ENCODE data around the gene RBX1.
"Not testable (repeated sequence)": the region's sequence is repeated elsewhere in the genome, so short reads cannot be mapped to it uniquely, and the experiment has no call there.

RBX1 gene

DNA sequence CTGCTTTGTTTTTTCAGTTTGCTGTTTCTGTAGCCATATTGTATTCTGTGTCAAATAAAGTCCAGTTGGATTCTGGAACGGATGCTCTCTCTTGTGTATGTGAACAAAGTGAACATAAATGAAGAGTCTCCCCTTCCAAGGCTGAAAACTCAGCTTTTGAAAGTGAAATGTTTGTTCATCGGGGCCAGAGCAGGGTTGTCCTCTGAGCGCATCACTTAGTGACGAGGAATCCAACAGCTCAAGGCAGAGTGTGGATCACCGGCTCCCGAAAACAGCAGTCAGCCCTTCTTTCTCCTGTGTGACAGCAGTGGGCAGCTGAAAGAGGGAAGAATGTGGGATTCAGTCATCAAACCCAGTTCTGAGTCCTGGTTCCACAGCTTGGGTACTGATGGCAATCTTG, 21.4 kb downstream of the RBX1 start:
- DNase-seq (ENCODE audit: low read depth in 2 of 2): no peak

DNA sequence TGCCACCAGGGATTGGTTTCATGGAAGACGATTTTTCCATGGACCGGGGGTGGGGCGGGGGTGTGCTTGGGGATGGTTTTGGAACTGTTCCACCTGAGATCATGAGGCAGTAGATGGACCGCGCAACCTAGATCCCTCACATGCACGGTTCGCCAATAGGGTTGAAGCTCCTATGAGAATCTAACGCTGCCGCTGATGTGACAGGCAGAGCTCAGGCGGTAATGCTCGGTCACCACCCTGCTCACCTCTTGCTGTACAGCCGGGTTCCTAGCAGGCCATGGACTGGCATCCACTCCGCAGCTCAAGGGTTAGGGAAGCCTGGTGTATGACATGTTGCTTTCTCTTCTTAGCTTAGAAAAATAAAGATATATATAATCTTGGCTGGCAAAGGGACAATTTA, 22.0 kb downstream of the RBX1 start:
- no peak for DNase-seq (ENCODE audit: low read depth in 2 of 2)

DNA sequence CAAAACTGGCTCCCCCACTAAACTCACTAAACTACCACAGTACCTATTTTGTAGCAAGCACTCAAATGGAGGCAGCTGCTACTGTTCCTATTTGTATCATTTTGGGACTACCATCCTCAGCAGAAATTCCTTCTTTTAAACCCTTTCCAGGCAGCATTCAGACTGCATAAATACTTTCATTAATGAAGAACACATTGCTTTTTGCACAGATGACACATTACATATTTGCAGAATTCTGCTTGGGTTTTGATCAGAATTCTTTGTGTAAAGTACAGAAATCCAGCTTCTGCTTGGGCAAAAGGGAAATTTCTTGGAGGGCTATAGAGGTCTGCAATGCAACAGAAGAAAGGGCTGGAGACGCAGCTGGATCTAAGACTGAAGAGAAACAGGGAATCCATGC, 24.2 kb downstream of the RBX1 start:
- no peak for DNase-seq (ENCODE audit: low read depth in 2 of 2)

DNA sequence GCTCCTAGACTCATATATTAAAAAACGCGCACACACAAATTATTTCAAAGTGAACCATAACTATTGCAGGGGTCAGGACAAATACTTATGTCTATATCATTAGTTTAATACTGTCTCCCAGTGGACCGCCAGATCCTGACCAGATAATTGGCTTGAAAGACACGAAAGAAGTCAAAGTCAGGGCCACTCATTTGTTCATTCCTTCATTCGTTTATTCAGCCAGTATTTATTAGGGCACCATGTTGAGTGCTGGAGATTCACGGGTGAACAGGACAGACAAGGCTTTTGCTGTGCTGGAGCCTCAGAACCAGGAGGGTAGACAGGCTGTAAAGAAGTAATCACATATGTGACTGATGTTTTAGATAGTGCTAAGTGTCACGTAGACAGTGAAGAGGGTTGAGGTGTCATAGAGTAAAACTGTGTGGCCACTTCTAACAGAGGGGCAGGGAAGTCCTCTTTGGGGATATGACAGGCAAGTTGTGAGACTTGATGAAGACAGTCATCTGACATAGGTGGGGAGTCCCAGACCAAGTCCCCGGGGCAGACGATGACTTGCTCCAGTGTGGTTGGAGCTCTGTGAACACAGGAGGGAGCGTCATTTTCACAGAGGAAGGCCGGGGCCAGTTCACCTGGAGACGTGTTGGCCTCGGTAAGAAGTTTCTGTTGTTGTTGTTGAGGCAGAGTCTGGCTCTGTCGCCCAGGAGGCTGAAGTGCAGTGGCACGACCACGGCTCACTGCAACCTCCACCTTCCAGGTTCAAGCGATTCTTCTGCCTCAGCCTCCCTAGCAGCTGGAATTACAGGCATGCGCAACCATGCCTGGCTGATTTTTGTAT, 25.9 kb downstream of the RBX1 start:
- no peak for DNase-seq (ENCODE audit: low read depth in 2 of 2)

DNA sequence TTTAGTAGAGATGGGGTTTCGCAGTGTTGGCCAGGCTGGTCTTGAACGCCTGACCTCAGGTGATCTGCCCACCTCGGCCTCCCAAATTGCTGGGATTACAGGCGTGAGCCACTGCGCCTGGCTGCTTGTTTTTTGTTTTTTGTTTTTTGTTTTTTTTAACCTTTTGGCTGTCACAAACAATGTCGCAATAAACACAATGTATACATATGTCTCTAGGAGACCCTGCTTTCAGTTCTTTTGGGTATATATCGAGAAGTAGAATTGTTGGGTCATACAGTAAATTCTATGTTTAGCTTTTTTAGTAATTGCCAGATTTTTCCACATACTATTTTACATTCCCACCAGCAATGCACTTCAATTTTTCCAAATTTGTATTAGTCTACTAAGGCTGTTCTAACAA, 28.0 kb downstream of the RBX1 start:
- DNase-seq (ENCODE audit: low read depth in 2 of 2): no peak

DNA sequence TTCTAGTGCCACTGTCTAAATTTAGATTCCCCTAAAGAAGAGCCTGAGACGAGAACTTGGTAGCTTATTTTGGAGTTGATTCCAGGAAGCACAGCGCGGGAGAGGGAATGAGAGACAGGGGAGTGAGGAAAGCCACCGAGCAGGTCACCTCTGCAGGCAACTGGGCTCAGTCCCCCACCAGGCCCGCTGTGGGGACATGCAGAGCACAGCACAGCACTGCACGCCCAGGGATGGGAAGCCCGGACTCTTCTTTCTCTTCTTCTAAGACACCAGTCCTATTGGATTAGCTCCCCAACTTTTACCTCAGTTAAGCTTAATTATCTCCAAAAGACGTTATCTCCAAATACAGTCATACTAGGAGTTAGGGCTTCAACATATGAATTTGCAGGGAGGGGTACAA, 28.7 kb downstream of the RBX1 start:
- DNase-seq (ENCODE audit: low read depth in 2 of 2): no peak

DNA sequence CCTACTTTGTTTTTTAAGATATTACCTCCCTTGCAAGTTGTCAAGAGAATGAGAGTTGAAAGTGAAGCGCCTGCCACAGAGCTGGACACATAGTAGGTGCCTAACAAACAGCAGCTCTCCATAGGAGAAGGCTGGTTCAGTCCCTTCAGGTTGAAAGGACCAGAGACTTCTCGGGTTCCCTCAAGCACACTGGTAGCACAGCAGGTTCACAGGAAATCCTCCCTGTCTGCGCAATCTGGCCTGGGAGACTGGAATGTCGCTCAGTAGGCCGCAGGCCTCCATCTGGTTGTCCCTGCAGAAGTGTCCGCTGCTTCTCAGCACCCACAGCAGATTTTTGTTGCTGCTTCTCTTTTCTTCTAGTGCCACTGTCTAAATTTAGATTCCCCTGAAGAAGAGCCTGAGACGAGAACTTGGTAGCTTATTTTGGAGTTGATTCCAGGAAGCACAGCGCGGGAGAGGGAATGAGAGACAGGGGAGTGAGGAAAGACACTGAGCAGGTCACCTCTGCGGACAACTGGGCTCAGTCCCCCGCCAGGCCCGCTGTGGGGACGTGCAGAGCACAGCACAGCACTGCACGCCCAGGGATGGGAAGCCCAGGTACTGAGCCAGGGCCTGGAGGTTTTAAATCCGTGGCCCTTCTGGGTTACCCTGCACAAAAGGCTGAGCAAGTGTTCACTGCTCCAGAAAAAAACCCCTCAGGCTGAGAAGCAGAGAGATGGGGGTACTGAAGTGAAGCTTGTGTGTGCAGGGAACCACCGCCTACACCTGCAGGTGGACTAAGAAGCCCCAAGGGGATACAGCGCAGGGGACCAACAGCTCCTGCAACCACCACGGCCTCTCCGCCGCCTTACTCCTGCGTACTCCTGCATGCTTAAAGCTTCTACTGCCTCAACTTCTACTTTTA, 31.6 kb downstream of the RBX1 start:
- no peak for DNase-seq (ENCODE audit: low read depth in 2 of 2)

DNA sequence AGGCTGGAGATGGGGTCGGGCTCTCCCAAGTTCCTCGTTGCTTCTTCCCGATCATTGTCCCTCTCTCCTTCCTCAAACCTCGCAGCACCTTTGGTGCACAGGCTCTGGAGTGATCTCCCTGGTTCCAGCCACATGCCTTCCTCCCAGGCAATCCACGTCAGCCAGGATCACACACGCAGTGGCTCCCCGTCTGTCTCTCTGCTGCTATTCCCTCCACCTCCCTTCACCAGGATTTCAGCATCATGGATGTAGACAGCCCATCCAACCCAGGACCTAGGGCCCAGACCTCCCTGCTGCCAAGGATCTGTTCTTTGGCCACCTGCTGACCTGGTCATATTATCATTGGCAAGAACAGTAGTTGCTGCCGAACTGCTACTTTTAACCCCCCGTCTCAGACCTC, 40.1 kb downstream of the RBX1 start:
- no peak for DNase-seq (ENCODE audit: low read depth in 2 of 2)

DNA sequence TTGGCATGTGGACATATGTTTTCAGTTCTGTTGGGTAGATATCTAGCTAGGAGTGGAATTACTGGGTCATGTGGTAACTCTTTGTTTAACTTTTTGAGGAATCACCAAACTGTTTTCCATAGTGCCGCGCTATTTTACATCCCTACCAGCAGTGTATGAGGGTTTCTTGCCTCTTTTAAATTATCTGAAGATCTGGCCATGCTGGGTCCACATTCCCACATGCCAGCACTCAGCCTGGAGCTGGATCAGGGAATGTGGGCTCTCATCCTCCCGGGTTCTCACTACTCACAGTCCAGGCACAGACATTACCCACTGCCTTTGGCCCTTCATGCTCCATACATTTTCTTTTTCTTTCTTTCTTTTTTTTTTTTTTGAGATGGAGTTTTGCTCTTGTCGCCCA, 44.6 kb downstream of the RBX1 start:
- no peak for DNase-seq (ENCODE audit: low read depth in 2 of 2)

DNA sequence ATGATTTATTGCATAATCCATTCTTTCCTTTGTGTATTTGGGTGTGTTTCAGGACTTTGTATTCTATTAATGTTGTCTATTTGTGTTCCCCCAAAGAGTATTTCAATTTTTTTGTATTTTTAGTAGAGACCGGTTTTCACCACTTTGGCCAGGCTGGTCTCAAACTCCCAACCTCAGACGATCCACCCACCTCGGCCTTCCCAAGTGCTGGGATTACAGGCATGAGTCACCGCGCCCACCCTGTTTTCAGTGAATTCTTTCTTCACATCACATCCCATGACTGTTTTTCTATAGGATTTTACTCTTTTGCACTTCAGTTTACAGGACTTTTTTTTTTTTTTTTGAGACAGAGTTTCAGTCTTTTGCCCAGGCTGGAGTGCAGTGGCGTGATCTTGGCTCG, 46.3 kb downstream of the RBX1 start:
- DNase-seq (ENCODE audit: low read depth in 2 of 2): no peak

DNA sequence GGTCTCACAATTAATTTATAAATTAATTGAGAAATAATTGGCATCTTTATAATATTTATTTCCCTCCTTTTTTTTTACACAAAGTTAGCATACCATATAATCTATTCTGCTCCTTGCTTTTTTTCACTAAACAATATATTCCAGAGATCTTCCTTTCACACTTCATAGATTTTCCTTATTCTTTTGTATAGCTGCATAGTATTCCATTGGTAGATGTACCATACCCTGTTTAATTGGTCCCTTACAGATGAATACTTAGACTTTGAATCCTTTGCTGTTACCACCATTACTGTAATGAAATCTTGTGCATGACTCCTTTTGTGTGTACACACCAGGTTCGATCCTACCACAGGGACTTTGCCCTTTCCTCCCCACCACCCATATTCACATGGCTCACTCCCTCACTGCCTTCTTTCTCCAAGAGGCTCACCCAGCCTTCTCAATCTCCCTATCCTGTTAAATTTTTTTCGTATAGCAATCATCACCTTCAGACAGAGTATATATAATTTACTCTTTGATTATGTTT, 48.9 kb downstream of the RBX1 start:
- no peak for DNase-seq (ENCODE audit: low read depth in 2 of 2)

DNA sequence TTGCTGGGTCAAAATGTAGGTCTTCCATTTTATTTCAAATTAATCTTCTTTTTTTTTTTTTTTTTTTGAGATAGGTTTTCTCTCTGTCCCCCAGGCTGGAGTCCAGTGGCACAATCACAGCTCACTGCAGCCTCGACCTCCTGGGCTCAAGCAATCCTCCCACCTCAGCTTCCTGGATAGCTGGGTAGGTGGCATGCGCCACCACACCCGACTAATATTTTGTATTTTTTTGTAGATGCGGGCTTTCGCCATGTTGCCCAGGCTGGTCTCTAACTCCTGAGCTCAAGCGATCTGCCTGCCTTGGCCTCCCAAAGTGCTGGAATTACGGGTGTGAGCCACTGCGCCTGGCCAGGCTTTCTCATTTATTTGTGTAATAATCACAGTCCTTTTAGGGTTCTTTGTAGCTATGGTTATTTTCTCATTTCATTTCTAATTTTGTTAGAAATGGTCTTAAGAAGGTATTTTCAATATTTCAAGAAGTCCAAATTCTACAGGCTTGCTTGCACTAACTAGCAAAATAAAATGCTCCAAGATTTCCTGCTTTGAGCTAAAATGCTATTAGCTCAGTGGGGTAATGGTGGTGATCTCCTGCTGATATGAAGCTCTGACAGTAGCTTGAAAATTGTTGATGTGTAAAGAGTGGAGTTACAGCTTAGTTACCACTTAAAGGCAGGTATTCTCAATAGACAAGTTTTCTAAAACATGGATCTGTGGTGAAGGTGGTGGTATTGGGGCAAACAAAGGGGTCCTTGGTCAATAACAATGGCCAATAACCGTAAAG, 50.0 kb downstream of the RBX1 start:
- no peak for DNase-seq (ENCODE audit: low read depth in 2 of 2)

DNA sequence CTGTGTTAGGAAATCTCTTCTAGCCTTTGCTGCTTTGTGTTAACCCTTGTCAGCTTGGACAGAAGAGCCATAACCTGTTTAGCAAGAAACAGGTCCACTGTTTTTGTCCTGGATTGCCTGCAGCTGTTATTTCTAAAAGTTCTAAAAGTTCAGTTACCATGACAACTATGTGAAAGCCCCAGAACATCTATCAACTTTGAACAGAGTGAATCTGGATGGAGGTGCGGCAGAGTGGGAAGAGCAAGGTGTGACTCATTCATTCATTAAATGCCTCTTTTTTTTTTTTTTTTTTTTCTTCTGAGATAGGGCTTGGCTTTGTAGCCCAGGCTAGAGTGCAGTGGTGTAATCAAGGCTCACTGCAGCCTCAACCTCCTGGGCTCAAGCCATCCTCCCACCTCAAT, 50.5 kb downstream of the RBX1 start:
- DNase-seq (ENCODE audit: low read depth in 2 of 2): no peak

DNA sequence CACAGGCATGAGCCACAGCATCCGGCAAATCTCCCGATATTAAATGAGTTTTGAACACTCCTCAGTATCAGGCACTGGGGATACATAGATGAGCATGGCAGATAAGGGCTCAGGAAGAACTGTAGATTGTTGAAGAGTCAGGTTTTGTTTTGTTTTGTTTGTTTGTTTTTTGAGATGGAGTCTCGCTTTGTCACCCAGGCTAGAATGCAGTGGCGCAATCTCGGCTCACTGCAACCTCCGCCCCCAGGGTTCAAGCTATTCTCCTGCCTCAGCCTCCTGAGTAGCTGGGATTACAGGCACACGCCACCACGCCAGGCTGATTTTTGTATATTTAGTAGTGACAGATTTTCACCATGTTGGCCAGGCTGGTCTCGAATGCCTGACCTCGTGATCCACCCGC, 51.2 kb downstream of the RBX1 start:
- DNase-seq (ENCODE audit: low read depth in 2 of 2): not testable (repeated sequence)

DNA sequence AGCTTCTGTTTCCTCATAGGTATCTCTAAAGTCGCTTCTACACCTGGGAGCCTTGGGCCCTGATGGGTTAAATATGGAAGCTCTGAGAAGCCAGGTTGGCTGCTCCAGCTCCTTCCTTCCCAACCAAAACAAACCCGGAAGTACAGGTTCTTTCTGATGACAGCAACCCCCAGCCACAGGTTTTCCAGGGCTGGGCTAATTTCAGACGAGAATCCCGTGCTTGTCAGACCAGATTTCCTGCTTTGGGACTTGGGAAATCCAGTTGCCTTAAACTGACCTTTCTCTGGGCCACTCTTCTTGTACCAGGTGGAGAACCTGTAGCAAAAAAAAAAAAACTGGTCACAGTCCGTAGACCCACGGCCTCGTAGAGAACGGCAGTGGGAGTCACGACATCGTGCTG, 51.9 kb downstream of the RBX1 start:
- DNase-seq (ENCODE audit: low read depth in 2 of 2): no peak

DNA sequence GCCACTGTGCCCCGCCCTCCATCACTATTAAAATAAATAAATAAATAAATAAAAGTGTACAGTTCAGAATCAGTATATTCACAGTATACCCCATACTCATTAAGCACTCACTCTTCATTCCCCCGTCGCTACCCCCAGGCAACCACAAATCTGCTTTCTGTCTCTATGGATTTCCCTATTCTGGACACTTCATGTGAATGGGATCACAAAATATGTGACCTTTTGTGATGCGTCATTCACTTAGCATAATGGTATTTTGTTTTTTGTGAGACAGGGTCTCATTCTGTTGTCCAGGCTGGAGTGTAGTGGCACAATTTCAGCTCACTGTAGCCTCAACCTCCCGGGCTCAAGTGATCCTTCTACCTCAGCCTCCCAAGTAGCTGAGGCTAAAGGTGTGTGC, 52.8 kb downstream of the RBX1 start:
- DNase-seq (ENCODE audit: low read depth in 2 of 2): no peak

DNA sequence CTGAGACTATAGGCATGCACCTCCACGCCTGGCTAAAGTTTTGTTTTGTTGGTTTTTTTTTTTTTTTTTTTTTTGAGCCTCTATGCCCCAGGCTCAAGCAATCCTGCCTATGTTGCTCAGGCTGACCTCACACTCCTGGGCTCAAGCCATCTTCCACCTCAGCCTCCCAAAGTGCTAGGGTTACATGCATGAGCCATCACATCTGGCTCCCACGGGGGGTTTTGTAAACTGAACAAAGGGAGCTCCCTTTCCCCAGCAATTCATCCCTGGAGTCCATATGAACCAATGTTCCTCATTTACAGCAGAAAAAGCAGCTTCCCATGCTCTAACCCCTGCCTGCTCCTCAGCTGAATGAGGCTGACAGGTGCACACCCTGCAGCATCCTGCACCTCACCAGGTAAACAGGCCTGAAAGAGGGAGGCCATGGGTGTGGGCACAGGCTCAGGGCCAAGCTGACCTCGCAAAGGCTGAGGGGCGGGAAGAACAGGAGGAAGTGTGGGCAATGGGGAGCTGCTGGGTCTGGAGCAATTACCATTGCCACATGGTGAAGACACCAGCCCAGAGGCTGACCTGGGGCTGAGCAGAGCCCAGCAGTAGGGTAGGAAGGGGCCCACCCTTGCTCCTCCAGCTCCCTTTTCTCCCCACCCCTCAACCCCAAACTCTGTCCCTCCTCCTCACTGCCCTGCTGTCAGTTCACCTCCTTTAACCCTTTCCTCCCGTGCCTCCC, 58.2 kb downstream of the RBX1 start:
- DNase-seq (ENCODE audit: low read depth in 2 of 2): no peak

DNA sequence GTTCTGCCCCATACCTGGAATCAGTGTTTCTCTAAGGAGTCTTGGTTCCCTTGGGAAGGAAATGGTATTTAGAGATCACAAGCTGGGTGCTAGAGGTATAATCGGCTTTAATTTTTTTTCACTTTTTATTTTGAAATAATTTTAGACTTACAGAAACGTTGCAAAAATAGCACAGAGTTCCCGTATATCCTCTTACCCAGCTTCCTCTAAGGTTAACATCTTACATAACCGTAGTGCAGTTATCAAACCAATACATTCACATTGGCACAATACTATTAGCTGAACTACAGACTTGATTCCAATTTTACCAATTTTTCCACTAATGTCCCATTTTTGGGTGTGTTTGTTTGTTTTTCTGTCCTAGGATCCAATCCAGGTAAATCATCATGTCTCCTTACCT, 63.8 kb downstream of the RBX1 start:
- DNase-seq (ENCODE audit: low read depth in 2 of 2): no peak

DNA sequence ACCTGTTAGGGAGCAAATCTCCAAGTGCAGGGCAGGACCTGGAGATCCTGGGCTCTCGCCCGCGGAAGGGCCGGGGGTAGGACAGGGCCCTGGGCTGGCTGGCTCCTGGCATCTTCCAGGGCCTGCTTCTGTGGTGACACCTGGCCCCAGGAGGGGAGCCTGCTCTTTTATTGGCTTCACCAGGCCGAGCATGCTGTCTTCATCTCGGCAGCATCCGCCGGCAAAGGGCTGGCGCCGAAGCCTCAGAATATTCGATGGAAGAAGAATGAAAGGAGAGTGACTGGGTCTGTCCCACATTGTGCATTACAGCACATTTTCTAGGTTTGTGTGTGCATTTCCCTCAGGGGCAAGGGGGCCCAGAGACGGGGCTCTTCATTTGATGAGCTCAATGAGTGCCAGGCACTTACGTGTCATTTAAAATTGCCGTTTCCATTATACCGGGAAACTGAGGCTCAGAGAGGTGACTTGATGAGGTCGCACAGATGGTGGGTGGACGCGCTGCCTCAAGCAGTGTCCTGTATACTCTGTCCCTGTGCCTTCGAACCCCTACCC, 70.0 kb downstream of the RBX1 start:
- no peak for DNase-seq (ENCODE audit: low read depth in 2 of 2)

DNA sequence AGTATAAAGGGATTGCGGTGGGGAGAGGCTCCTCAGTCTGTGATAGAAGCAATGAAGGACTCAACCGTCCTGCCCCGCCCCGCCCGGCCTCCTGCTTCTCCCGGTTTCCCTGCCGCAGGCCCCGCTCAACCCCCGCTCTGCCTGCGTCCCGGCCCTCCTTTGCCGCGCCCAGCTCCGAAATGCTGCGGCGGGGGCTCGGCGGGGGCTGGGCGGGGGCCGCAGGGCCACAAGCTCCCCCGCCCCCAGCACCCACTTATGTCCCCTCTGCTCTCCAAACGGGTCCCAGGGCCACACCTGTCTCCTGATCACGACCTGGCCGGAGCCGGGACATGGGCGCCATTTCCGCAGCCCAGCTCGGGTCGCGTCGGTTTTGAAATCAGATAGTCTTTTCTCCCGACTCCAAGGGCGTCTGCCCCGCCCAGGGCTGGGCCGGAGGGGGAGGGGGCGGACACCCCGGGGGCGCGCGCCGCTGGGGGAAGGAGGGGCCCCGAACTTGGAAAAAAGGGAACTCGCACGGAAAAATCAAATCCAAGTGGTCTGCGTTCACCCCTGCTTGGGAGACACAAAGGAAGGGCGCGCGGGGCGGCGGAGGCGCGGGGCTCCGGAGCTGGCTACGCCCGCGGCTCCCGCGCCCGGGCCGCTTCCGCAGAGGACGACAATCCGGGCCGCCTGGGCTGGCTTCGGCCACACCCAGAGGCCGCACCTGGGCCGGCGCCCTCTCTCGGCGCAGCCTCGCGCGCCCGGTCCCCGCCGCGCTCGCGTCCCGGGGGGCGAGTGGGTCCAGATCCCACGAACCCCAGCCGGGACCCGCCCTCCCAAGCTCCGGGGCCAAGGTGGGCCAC, 70.7 kb downstream of the RBX1 start:
- peak in 1 of 2 donors; percentile 26 for DNase-seq (ENCODE audit: low read depth in 2 of 2)

Data from stimulated activated CD8-positive, alpha-beta memory T cell treated with anti-CD3 and anti-CD28 coated beads, Interleukin-2, amount 100 ng/mL, for 1 hour (primary cell).